ENCODE results near the gene FBXO9. TPM values are rescaled to one million over a fixed set of nuclear protein-coding genes. Genes with fewer than 3 reads are reported as not detected.

The FBXO9 gene
- polyA plus RNA-seq, 4 donors = 30.6 to 121 (median 39.0) TPM

DNA sequence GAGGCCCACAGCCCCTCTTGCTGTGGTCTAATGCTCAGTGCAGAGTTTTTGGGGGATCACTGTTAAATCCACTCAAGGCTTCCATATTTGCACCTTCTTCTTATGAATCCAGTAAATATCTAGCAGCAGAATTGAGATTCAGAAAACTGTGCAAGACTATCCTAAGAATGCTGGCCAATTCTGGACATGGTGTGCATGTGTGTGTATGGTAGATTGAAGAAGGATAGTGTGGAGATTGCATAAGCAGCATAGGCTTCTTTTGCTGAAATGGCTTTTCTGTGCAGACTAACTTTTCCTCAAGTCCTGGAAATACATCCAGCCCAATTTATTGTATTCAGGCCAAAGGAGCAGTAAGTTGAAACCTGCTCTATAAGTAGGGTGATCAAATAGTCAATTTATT lies 39.7 kb downstream of the FBXO9 start:
- Histone ChIP-seq H3K36me3 (ENCODE audit: control insufficient read depth in 3 of 3, insufficient read depth in 2 of 3, low read depth in 1 of 3, low read length in 3 of 3) (peaks cover 7 to 15% (median 13%) of the 10 kb centered on the region in 3 donors), H3K27ac (ENCODE audit: low read depth in 1 of 3, low read length in 2 of 3) (no peak overlapping the region), H3K9me3 (ENCODE audit: control insufficient read depth in 2 of 2, insufficient read depth in 1 of 2, low read depth in 1 of 2, low read length in 1 of 2) (no peaks in the 10 kb centered on the region), H3K27me3 (ENCODE audit: control insufficient read depth in 3 of 3, insufficient read depth in 3 of 3, low read length in 3 of 3) (no peaks in the 10 kb centered on the region), H3K4me3 (ENCODE audit: low read depth in 1 of 3, low read length in 3 of 3) (no peak overlapping the region), H3K4me1 (ENCODE audit: control insufficient read depth in 3 of 3, insufficient read depth in 2 of 3, low read depth in 1 of 3, low read length in 2 of 3) (no peaks in the 10 kb centered on the region)
- no peak for DNase-seq
- no peak for FAIRE-seq

GRCh38 chr6:53107091-53107490 lies 41.9 kb downstream of the FBXO9 start:
- H3K4me3 ChIP-seq (ENCODE audit: low read depth in 1 of 3, low read length in 3 of 3) = no peak overlapping the region
- H3K27ac ChIP-seq (ENCODE audit: low read depth in 1 of 3, low read length in 2 of 3) = no peak overlapping the region
- H3K36me3 ChIP-seq (ENCODE audit: control insufficient read depth in 3 of 3, insufficient read depth in 2 of 3, low read depth in 1 of 3, low read length in 3 of 3) = peaks cover under 1 to 5% (median 2%) of the 10 kb centered on the region in 3 donors
- no peaks in the 10 kb centered on the region for H3K27me3 ChIP-seq (ENCODE audit: control insufficient read depth in 3 of 3, insufficient read depth in 3 of 3, low read length in 3 of 3)
- H3K4me1 ChIP-seq (ENCODE audit: control insufficient read depth in 3 of 3, insufficient read depth in 2 of 3, low read depth in 1 of 3, low read length in 2 of 3) = peaks cover 0 to 7% (median 4%) of the 10 kb centered on the region in 3 donors
- DNase-seq = no peak
- no peak for FAIRE-seq
- H3K9me3 ChIP-seq (ENCODE audit: control insufficient read depth in 2 of 2, insufficient read depth in 1 of 2, low read depth in 1 of 2, low read length in 1 of 2) = no peaks in the 10 kb centered on the region
- 93 to 95% (median 95%) methylated on average over 4 of the region's 4 CpGs for WGBS, 3 donors

DNA sequence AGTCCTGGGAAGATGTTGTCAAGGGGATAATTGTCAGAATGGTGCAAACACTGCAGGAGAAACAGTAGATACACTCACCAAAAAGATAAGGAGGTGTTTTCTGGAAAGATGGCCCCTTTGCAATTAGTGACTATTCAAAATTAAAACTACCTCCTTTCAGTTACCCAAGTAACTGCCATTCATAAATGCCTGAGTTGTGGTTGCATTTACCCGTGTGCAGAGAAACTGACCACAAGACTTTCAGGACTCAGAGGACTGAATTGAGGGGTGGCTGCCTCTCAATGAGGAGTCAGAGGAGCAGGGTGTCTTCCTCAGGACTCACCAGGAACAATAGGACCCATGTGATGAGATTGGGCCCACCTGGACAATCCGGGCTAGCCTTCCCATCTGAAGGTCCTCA lies 44.4 kb downstream of the FBXO9 start:
- no peak for FAIRE-seq
- 86 to 94% (median 89%) methylated on average over 2 of the region's 2 CpGs for WGBS, 3 donors
- no peak overlapping the region for H3K27ac ChIP-seq (ENCODE audit: low read depth in 1 of 3, low read length in 2 of 3)
- no peak for DNase-seq
- H3K4me3 ChIP-seq (ENCODE audit: low read depth in 1 of 3, low read length in 3 of 3) = no peak overlapping the region
- H3K9me3 ChIP-seq (ENCODE audit: control insufficient read depth in 2 of 2, insufficient read depth in 1 of 2, low read depth in 1 of 2, low read length in 1 of 2) = no peaks in the 10 kb centered on the region
- H3K4me1 ChIP-seq (ENCODE audit: control insufficient read depth in 3 of 3, insufficient read depth in 2 of 3, low read depth in 1 of 3, low read length in 2 of 3) = peaks cover 0 to 17% (median 4%) of the 10 kb centered on the region in 3 donors
- H3K27me3 ChIP-seq (ENCODE audit: control insufficient read depth in 3 of 3, insufficient read depth in 3 of 3, low read length in 3 of 3) = no peaks in the 10 kb centered on the region
- H3K36me3 ChIP-seq (ENCODE audit: control insufficient read depth in 3 of 3, insufficient read depth in 2 of 3, low read depth in 1 of 3, low read length in 3 of 3) = no peaks in the 10 kb centered on the region

DNA sequence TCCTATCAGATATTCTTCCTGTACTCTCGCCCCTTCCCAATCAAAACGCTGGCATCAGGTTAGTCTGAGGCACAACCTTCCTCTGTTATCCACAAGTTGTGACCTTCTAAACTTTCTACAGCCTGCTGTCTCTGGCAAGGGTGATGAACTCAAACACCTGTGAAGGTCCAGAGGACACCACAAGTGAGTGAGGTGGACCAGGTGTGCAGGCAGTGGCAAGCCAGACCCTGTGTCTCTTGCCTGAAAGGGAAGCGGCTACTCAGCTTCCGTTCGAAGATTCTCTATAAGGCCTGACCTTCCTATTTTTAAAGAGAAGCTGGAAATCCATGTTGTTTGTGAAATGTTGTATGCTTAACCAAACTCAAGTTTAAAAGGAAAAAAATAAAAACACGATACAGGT lies 46.7 kb downstream of the FBXO9 start:
- peaks cover 0 to 21% (median 4%) of the 10 kb centered on the region in 3 donors for H3K4me1 ChIP-seq (ENCODE audit: control insufficient read depth in 3 of 3, insufficient read depth in 2 of 3, low read depth in 1 of 3, low read length in 2 of 3)
- DNase-seq (no peak), FAIRE-seq (no peak)
- H3K27ac ChIP-seq (ENCODE audit: low read depth in 1 of 3, low read length in 2 of 3) = peak overlapping the region in 1 of 3 donors; percentile 4
- H3K27me3 ChIP-seq (ENCODE audit: control insufficient read depth in 3 of 3, insufficient read depth in 3 of 3, low read length in 3 of 3) = no peaks in the 10 kb centered on the region
- 19 to 63% (median 32%) methylated on average over 6 of the region's 6 CpGs for WGBS, 3 donors
- peaks cover 0 to 3% of the 10 kb centered on the region in 2 donors for H3K9me3 ChIP-seq (ENCODE audit: control insufficient read depth in 2 of 2, insufficient read depth in 1 of 2, low read depth in 1 of 2, low read length in 1 of 2)
- H3K4me3 ChIP-seq (ENCODE audit: low read depth in 1 of 3, low read length in 3 of 3) = no peak overlapping the region
- no peaks in the 10 kb centered on the region for H3K36me3 ChIP-seq (ENCODE audit: control insufficient read depth in 3 of 3, insufficient read depth in 2 of 3, low read depth in 1 of 3, low read length in 3 of 3)

DNA sequence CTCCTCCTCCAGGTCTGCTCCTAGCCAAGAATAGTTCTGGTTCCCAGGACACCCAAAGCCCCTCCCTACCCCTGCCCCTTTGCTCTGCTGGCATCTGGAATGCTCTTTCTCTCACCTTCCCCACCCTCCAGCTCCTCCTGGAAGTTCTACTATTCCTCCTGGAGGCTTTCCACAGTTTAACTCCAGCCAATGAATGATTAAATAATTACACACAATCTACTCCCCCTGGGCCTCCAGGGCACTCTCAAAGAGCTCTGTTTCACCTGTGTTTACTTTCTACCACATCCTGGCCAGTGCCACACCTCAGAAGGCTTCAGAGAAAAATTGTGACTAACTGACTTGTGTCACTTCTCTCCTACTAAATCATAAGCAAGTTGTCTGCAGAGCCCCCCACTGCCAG lies 47.2 kb downstream of the FBXO9 start:
- DNase-seq = peak; percentile 66 to 75
- H3K27ac ChIP-seq (ENCODE audit: low read depth in 1 of 3, low read length in 2 of 3) = peak overlapping the region in 2 of 3 donors; percentile 64 to 82
- no peaks in the 10 kb centered on the region for H3K36me3 ChIP-seq (ENCODE audit: control insufficient read depth in 3 of 3, insufficient read depth in 2 of 3, low read depth in 1 of 3, low read length in 3 of 3)
- FAIRE-seq = no peak
- H3K4me1 ChIP-seq (ENCODE audit: control insufficient read depth in 3 of 3, insufficient read depth in 2 of 3, low read depth in 1 of 3, low read length in 2 of 3) = peaks cover 0 to 21% (median 4%) of the 10 kb centered on the region in 3 donors
- H3K4me3 ChIP-seq (ENCODE audit: low read depth in 1 of 3, low read length in 3 of 3) = no peak overlapping the region
- H3K9me3 ChIP-seq (ENCODE audit: control insufficient read depth in 2 of 2, insufficient read depth in 1 of 2, low read depth in 1 of 2, low read length in 1 of 2) = peaks cover 0 to 3% of the 10 kb centered on the region in 2 donors
- H3K27me3 ChIP-seq (ENCODE audit: control insufficient read depth in 3 of 3, insufficient read depth in 3 of 3, low read length in 3 of 3) = no peaks in the 10 kb centered on the region

- H3K4me3 ChIP-seq (ENCODE audit: low read depth in 1 of 3, low read length in 3 of 3) = no peak overlapping the region
- no peaks in the 10 kb centered on the region for H3K36me3 ChIP-seq (ENCODE audit: control insufficient read depth in 3 of 3, insufficient read depth in 2 of 3, low read depth in 1 of 3, low read length in 3 of 3)
- WGBS, 3 donors = 9 to 38% (median 27%) methylated on average over 1 of the region's 1 CpG
- FAIRE-seq = no peak
- peaks cover 0 to 21% (median 4%) of the 10 kb centered on the region in 3 donors for H3K4me1 ChIP-seq (ENCODE audit: control insufficient read depth in 3 of 3, insufficient read depth in 2 of 3, low read depth in 1 of 3, low read length in 2 of 3)
- peaks cover 0 to 3% of the 10 kb centered on the region in 2 donors for H3K9me3 ChIP-seq (ENCODE audit: control insufficient read depth in 2 of 2, insufficient read depth in 1 of 2, low read depth in 1 of 2, low read length in 1 of 2)
- DNase-seq = peak in 1 of 2 donors; percentile 7
- H3K27me3 ChIP-seq (ENCODE audit: control insufficient read depth in 3 of 3, insufficient read depth in 3 of 3, low read length in 3 of 3) = no peaks in the 10 kb centered on the region
- H3K27ac ChIP-seq (ENCODE audit: low read depth in 1 of 3, low read length in 2 of 3) = peak overlapping the region in 2 of 3 donors; percentile 64 to 82
Observed at GRCh38 chr6:53112871-53113270, 47.7 kb downstream of the FBXO9 start.

DNA sequence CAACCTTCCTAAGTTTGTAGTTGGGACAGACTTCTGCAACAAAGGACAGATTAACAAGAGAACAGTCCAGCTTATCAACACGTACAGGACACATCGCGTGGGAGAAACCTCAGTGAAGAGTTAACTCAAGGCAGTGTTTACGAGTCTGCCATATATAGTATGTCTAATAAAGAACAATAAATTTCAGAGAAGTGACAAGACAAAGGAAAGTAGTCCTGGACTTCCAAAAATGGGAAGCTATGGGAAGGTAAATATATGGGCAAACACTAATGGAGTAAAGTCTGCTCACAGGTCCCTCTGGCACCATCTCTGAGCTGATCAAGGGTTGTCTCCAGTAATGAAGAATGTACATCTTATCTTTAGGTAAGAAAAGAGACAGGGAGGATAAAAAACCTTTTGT lies 48.5 kb downstream of the FBXO9 start:
- WGBS, 3 donors = 46 to 60% (median 56%) methylated on average over 4 of the region's 4 CpGs
- H3K9me3 ChIP-seq (ENCODE audit: control insufficient read depth in 2 of 2, insufficient read depth in 1 of 2, low read depth in 1 of 2, low read length in 1 of 2) = peaks cover 0 to 3% of the 10 kb centered on the region in 2 donors
- H3K4me1 ChIP-seq (ENCODE audit: control insufficient read depth in 3 of 3, insufficient read depth in 2 of 3, low read depth in 1 of 3, low read length in 2 of 3) = peaks cover 0 to 21% (median 4%) of the 10 kb centered on the region in 3 donors
- H3K36me3 ChIP-seq (ENCODE audit: control insufficient read depth in 3 of 3, insufficient read depth in 2 of 3, low read depth in 1 of 3, low read length in 3 of 3) = no peaks in the 10 kb centered on the region
- DNase-seq = no peak
- no peak for FAIRE-seq
- H3K4me3 ChIP-seq (ENCODE audit: low read depth in 1 of 3, low read length in 3 of 3) = no peak overlapping the region
- H3K27me3 ChIP-seq (ENCODE audit: control insufficient read depth in 3 of 3, insufficient read depth in 3 of 3, low read length in 3 of 3) = no peaks in the 10 kb centered on the region
- no peak overlapping the region for H3K27ac ChIP-seq (ENCODE audit: low read depth in 1 of 3, low read length in 2 of 3)

DNA sequence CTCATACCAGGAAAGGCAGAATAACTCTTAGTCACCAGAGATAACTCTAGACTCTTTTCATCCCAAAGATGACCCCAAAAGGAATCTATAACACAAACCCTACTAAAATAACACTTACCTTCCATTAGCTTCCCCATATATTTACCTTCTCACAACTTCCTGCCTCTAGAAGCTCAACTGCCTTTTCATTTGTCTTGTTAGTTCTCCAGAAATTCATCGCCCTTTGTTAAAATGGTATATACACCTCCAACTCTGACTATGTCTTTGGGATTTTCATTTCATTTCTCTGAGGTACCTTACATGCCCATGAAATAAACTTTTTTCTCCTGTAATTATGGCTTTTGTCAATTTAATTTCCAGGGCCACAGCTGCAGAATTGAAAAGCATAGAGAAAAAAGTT lies 49.9 kb downstream of the FBXO9 start:
- Histone ChIP-seq H3K9me3 (ENCODE audit: control insufficient read depth in 2 of 2, insufficient read depth in 1 of 2, low read depth in 1 of 2, low read length in 1 of 2) (peaks cover 0 to 3% of the 10 kb centered on the region in 2 donors), H3K27me3 (ENCODE audit: control insufficient read depth in 3 of 3, insufficient read depth in 3 of 3, low read length in 3 of 3) (no peaks in the 10 kb centered on the region), H3K27ac (ENCODE audit: low read depth in 1 of 3, low read length in 2 of 3) (no peak overlapping the region), H3K4me3 (ENCODE audit: low read depth in 1 of 3, low read length in 3 of 3) (no peak overlapping the region), H3K36me3 (ENCODE audit: control insufficient read depth in 3 of 3, insufficient read depth in 2 of 3, low read depth in 1 of 3, low read length in 3 of 3) (no peaks in the 10 kb centered on the region), H3K4me1 (ENCODE audit: control insufficient read depth in 3 of 3, insufficient read depth in 2 of 3, low read depth in 1 of 3, low read length in 2 of 3) (peaks cover 0 to 21% (median 4%) of the 10 kb centered on the region in 3 donors)
- FAIRE-seq (no peak), DNase-seq (no peak)
- 97% methylated on average over 1 of the region's 1 CpG for WGBS, 3 donors

- Histone ChIP-seq H3K9me3 (ENCODE audit: control insufficient read depth in 2 of 2, insufficient read depth in 1 of 2, low read depth in 1 of 2, low read length in 1 of 2) (peaks cover 0 to 3% of the 10 kb centered on the region in 2 donors), H3K27me3 (ENCODE audit: control insufficient read depth in 3 of 3, insufficient read depth in 3 of 3, low read length in 3 of 3) (no peaks in the 10 kb centered on the region), H3K4me3 (ENCODE audit: low read depth in 1 of 3, low read length in 3 of 3) (no peak overlapping the region), H3K36me3 (ENCODE audit: control insufficient read depth in 3 of 3, insufficient read depth in 2 of 3, low read depth in 1 of 3, low read length in 3 of 3) (no peaks in the 10 kb centered on the region), H3K27ac (ENCODE audit: low read depth in 1 of 3, low read length in 2 of 3) (no peak overlapping the region), H3K4me1 (ENCODE audit: control insufficient read depth in 3 of 3, insufficient read depth in 2 of 3, low read depth in 1 of 3, low read length in 2 of 3) (peaks cover 0 to 21% (median 4%) of the 10 kb centered on the region in 3 donors)
- peak; percentile 7 to 34 for DNase-seq
- FAIRE-seq = no peak
- 20 to 66% (median 46%) methylated on average over 2 of the region's 2 CpGs for WGBS, 3 donors
Observed at GRCh38 chr6:53115741-53116140, 50.5 kb downstream of the FBXO9 start.

All from small intestine (tissue), 7 donors.